Retinal pigment epithelial cell (primary cell): ENCODE results near the gene MERTK.
"Not testable (repeated sequence)": the region's sequence is repeated elsewhere in the genome, so short reads cannot be mapped to it uniquely, and the experiment has no call there.

ENCODE experiments used
- DNase-seq: peaks from one replicate; pipeline ENCODE4 v3.0.0-alpha.2; 2010; ENCODE audit warnings: low read depth
- H3K4me3 ChIP-seq: 2 replicates; pipeline ENCODE4 v1.5.1; 2011; ENCODE audit warnings: mild to moderate bottlenecking, low read length, control low read depth, moderate library complexity
- CTCF ChIP-seq: conservative IDR thresholded peaks from 2 replicates; pipeline ENCODE4 v1.5.1; 2011; ENCODE audit warnings: low read depth, low read length, control low read depth, inconsistent platforms

The MERTK gene

GRCh38 chr2:112065966-112066365 is 167.6 kb downstream of the MERTK start:
- H3K4me3 ChIP-seq: no peak overlapping the region
- TF ChIP-seq CTCF: no peak
- no peak for DNase-seq

- H3K4me3 ChIP-seq, DNase-seq: not testable (repeated sequence)
Observed at GRCh38 chr2:112069794-112070193, 171.4 kb downstream of the MERTK start.

- TF ChIP-seq CTCF: no peak
- no peak overlapping the region for H3K4me3 ChIP-seq
- no peak for DNase-seq
Observed at GRCh38 chr2:112073875-112074274, 175.5 kb downstream of the MERTK start.

- no peak for DNase-seq
- no peak overlapping the region for H3K4me3 ChIP-seq
- no peak for TF ChIP-seq CTCF
Observed at GRCh38 chr2:112074506-112074905, 176.1 kb downstream of the MERTK start.

- H3K4me3 ChIP-seq: no peak overlapping the region
- TF ChIP-seq CTCF: no peak
- DNase-seq: no peak
Observed at GRCh38 chr2:112075490-112076260, 177.3 kb downstream of the MERTK start.

GRCh38 chr2:112077814-112078213 is 179.4 kb downstream of the MERTK start:
- TF ChIP-seq CTCF: no peak

More at GRCh38 chr2:112077814-112078213, 179.4 kb downstream of the MERTK start:
- DNase-seq: no peak
- no peak overlapping the region for H3K4me3 ChIP-seq
